ENCODE data around the gene TMEM132C. TPM values are rescaled to one million over a fixed set of nuclear protein-coding genes. Genes with fewer than 3 reads are reported as not detected.
"Not testable (repeated sequence)": the region's sequence is repeated elsewhere in the genome, so short reads cannot be mapped to it uniquely, and the experiment has no call there.

The TMEM132C gene
- total RNA-seq, 1 experiment from 2014 or later, result not detected

- intact Hi-C loops (cut with micrococcal nuclease; ENCODE audit: unreplicated experiment), result no loop called here
- CTCF ChIA-PET, result no interaction called here
- no peaks in the 10 kb centered on the region for H3K4me1 Mint-ChIP-seq (ENCODE audit: low read depth, unreplicated experiment)
- no peaks in the 10 kb centered on the region for H3K36me3 Mint-ChIP-seq (ENCODE audit: insufficient read depth, unreplicated experiment)
- no peak overlapping the region for H3K27ac Mint-ChIP-seq (ENCODE audit: unreplicated experiment)
- no peak for TF ChIP-seq CTCF (IDR thresholded peaks at IDR 0.05; ENCODE audit: unreplicated experiment)
- no TSS peak for BruUV-seq (replicated peaks)
- DNase-seq, result no peak
- H3K4me3 Mint-ChIP-seq (ENCODE audit: low read depth, unreplicated experiment), result no peak overlapping the region
- H3K27me3 Mint-ChIP-seq (ENCODE audit: unreplicated experiment), result no peaks in the 10 kb centered on the region
- peaks cover 14% of the 10 kb centered on the region for H3K9me3 Mint-ChIP-seq (ENCODE audit: low read depth, unreplicated experiment)
Observed at GRCh38 chr12:128483526-128484255, 216.7 kb downstream of the TMEM132C start.

- H3K4me1 Mint-ChIP-seq (ENCODE audit: low read depth, unreplicated experiment); CTCF ChIA-PET; DNase-seq; intact Hi-C loops (cut with micrococcal nuclease; ENCODE audit: unreplicated experiment); BruUV-seq (replicated peaks); H3K27me3 Mint-ChIP-seq (ENCODE audit: unreplicated experiment); H3K36me3 Mint-ChIP-seq (ENCODE audit: insufficient read depth, unreplicated experiment); H3K27ac Mint-ChIP-seq (ENCODE audit: unreplicated experiment); H3K4me3 Mint-ChIP-seq (ENCODE audit: low read depth, unreplicated experiment): not testable (repeated sequence)
- H3K9me3 Mint-ChIP-seq (ENCODE audit: low read depth, unreplicated experiment), result peaks cover 26% of the 10 kb centered on the region
Observed at GRCh38 chr12:128497376-128497775, 230.4 kb downstream of the TMEM132C start.

GRCh38 chr12:128507470-128507869, 240.5 kb downstream of the TMEM132C start:
- intact Hi-C loops (cut with micrococcal nuclease; ENCODE audit: unreplicated experiment), result no loop called here
- Mint-ChIP-seq H3K27me3 (ENCODE audit: unreplicated experiment) (no peaks in the 10 kb centered on the region), H3K4me1 (ENCODE audit: low read depth, unreplicated experiment) (no peaks in the 10 kb centered on the region), H3K9me3 (ENCODE audit: low read depth, unreplicated experiment) (peaks cover 4% of the 10 kb centered on the region), H3K36me3 (ENCODE audit: insufficient read depth, unreplicated experiment) (no peaks in the 10 kb centered on the region), H3K4me3 (ENCODE audit: low read depth, unreplicated experiment) (no peak overlapping the region), H3K27ac (ENCODE audit: unreplicated experiment) (no peak overlapping the region)
- CTCF ChIA-PET, result no interaction called here
- no TSS peak for BruUV-seq (replicated peaks)
- TF ChIP-seq CTCF (IDR thresholded peaks at IDR 0.05; ENCODE audit: unreplicated experiment), result no peak
- no peak for DNase-seq

GRCh38 chr12:128509170-128509569, 242.2 kb downstream of the TMEM132C start:
- intact Hi-C loops (cut with micrococcal nuclease; ENCODE audit: unreplicated experiment), result no loop called here
- BruUV-seq (replicated peaks), result no TSS peak
- CTCF ChIA-PET, result no interaction called here
- no peaks in the 10 kb centered on the region for H3K27me3 Mint-ChIP-seq (ENCODE audit: unreplicated experiment)
- no peaks in the 10 kb centered on the region for H3K36me3 Mint-ChIP-seq (ENCODE audit: insufficient read depth, unreplicated experiment)
- DNase-seq, result no peak
- H3K9me3 Mint-ChIP-seq (ENCODE audit: low read depth, unreplicated experiment), result peaks cover 7% of the 10 kb centered on the region
- H3K4me3 Mint-ChIP-seq (ENCODE audit: low read depth, unreplicated experiment), result no peak overlapping the region
- no peak for TF ChIP-seq CTCF (IDR thresholded peaks at IDR 0.05; ENCODE audit: unreplicated experiment)
- H3K27ac Mint-ChIP-seq (ENCODE audit: unreplicated experiment), result no peak overlapping the region
- no peaks in the 10 kb centered on the region for H3K4me1 Mint-ChIP-seq (ENCODE audit: low read depth, unreplicated experiment)

GRCh38 chr12:128510511-128510910, 243.5 kb downstream of the TMEM132C start:
- Mint-ChIP-seq H3K36me3 (ENCODE audit: insufficient read depth, unreplicated experiment) (no peaks in the 10 kb centered on the region), H3K4me3 (ENCODE audit: low read depth, unreplicated experiment) (no peak overlapping the region), H3K9me3 (ENCODE audit: low read depth, unreplicated experiment) (peaks cover 9% of the 10 kb centered on the region), H3K4me1 (ENCODE audit: low read depth, unreplicated experiment) (no peaks in the 10 kb centered on the region), H3K27me3 (ENCODE audit: unreplicated experiment) (no peaks in the 10 kb centered on the region), H3K27ac (ENCODE audit: unreplicated experiment) (no peak overlapping the region)
- BruUV-seq (replicated peaks), result no TSS peak
- intact Hi-C loops (cut with micrococcal nuclease; ENCODE audit: unreplicated experiment), result no loop called here
- CTCF ChIA-PET, result no interaction called here
- DNase-seq, result no peak
- TF ChIP-seq CTCF (IDR thresholded peaks at IDR 0.05; ENCODE audit: unreplicated experiment), result no peak
